GM23248 (cell line): ENCODE data around the gene PES1.

Source experiments
- EZH2 ChIP-seq: fragments of 200-600 bp; sonication (generic); IDR thresholded peaks from 2 replicates; pipeline ENCODE4 v1.6.1; 2018; ENCODE audit warnings: antibody characterized with exemption, mild to moderate bottlenecking; ENCODE audit not compliant: insufficient read depth, poor library complexity, severe bottlenecking
- EZH2phosphoT487 ChIP-seq: fragments of 200-600 bp; sonication (generic); IDR thresholded peaks from 2 replicates; pipeline ENCODE4 v1.6.1; 2018; ENCODE audit warnings: antibody characterized with exemption, moderate library complexity, mild to moderate bottlenecking, low read depth; ENCODE audit not compliant: insufficient read depth

- TF ChIP-seq EZH2 (no peak), EZH2phosphoT487 (no peak)
Measured at GRCh38 chr22:30636226-30637077, 44.7 kb upstream of the PES1 start.
